Measurements from ENCODE around the gene TMEM74B.

Gene TMEM74B

DNA sequence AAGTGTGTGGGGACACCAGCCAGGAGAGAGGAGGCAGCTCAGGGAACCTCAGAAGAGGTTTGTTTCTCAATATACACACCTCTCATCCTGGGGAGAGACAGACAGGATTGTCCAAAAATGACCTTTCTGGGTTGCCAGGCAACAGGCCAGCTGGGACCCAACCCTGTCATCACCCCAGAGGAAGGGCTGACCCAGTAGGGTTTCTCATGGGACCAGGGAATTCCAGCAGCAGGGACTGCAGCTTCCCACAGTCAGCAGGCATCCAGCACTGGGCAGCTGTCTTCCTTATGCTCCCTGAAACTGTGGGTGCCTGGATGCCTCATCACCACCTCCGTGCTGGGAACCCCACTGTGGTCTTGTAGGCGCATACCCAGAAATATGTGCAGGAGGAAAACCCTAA, 19.8 kb upstream of the TMEM74B start:
- DNase-seq = no peak

- DNase-seq = no peak
These were observed 19.3 kb upstream of the TMEM74B start for GRCh38 chr20:1204113-1204512.

- no peak for DNase-seq
These were observed 18.8 kb upstream of the TMEM74B start for GRCh38 chr20:1203630-1204029.

DNA sequence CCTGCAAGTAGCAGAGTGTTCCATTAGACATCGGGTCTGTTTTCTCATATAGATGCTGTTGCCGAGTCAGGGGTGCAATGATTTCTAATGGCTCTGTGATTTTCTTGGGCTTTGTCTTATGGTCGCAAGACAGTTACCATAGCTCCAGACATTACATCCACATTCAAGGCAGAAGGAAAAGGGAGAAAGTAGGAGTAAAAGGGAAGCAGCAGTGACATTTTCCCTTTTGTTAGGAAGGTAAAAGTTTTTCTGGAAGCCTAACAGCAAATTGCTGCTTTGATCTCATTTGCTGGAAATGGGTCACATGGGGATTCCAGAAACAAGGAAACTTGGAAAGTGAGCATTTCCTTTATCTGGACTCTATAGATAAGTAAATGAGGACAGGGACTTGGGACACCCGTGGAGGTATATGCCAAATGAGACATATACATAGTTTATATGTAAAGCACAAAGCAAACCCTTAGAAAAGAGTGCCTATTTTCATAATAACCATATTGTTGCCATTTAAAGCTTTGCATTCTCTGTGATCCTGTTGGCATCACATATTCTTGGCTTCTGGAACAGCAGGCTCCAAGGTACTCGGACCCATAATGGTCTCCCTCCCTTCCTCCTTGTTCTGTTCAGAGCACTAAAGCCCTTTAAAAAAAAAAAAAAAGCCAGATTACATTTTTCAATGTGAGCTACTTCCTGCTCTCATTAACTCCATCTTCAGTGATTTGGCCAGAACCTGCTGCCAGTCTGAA, 18.2 kb upstream of the TMEM74B start, which contains the start of gene C20orf202:
Gene C20orf202 (plus strand): TSS at position 693 of the 743 bp plus-strand sequence. CDS start 132 bp downstream, outside the sequence.
- no peak for DNase-seq

DNA sequence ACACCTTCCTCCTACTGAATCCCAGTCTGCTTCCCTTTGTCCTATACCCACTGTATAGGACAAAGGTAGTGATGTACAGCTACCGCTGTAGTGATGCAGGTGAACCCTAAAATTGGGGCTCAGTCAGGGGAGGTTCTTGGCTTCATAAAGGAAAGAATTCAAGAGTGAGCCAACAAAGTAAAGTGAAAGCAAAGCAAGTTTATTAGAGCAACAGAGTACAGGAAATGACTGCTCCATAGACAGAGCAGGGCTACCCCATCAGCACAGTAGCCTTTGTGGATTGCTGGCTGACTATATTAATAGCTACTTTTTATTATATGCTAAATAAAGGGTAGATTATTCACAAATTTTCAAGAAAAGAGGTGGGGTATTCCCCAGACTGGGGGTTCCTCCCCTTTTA, 15.2 kb upstream of the TMEM74B start:
- no peak for DNase-seq

GRCh38 chr20:1199212-1199873, 14.6 kb upstream of the TMEM74B start:
- no peak for DNase-seq

DNA sequence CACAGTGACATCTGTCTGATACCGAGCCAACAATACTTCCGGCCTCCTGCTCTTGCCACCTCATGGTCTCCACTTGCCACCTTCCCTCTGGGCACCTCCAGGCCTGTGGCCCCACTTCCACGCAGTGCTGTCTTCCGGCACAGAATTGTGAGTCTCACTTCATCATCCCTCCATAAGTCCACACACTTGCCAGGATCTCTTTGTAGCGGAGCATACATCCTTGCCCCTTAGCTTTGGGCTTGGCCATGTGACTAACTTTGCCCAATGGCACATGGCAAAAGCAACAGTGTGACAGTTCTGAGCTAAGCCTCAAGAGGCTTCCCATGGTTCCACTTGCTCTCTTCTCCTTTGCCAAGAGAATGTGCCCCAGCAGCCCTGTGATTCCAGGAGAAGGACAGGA, 14.0 kb upstream of the TMEM74B start:
- DNase-seq = no peak

- no peak for DNase-seq
These were observed 13.0 kb upstream of the TMEM74B start for GRCh38 chr20:1197801-1198200.

DNA sequence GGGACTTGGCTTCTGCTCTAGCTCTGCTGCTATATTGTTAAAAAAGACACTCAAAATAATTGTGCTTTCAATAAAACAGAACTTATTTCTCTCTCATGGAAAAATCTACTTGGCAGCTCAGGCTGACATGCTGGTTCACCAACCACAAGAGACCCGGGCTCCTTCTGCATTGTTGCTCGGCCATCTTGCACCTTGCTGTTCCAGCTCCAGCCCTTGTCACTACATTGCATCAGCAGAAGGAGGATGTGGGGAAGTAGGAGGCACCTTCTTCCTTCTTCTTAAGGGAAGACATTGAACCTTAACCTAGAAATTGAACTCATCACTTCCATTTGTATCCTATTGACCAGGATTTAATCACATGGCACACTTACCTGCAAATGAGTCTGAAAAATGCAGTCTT, 11.9 kb upstream of the TMEM74B start:
- DNase-seq = no peak

DNA sequence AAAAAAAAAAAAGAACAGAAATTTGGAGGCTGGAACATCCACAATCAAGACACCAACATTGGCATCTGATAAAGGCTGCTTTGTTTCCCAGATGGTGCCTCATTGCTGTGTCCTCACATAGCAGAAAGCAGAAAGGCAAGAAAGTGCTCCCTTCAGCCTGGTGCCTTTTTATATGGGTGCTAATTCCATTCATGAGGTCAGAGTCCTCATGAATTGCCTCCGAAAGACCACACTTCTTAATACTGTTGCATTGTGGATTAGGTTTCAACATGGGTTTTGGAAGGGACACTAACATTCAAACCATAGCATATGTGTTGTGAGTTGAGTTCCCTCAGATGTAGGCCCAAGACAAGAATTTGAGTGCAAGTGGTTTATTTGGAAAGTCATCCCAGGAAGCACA, 10.4 kb upstream of the TMEM74B start:
- no peak for DNase-seq

DNA sequence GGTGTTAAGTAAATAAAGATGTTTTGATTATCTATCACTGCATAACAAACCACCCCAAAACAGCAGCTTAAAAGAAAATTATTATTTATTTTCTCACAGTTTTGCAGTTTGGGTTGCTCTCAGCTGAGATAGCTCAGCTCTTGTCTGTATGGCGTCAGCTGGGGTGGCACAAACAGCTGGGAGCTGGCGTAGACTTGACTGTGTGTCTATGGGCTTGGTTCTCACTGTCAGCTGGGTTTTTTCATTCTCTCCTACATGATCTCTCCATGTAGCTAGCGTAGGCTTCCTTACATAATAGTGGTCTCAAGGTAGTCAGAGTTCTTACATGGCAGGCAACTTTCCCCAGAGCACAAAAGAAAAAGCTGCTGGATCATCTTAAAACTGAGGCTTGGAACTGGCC, 6.5 kb upstream of the TMEM74B start:
- DNase-seq = no peak

- no peak for DNase-seq
These were observed 6.1 kb upstream of the TMEM74B start for GRCh38 chr20:1190847-1191246.

GRCh38 chr20:1189827-1190226, 5.0 kb upstream of the TMEM74B start:
- no peak for DNase-seq

GRCh38 chr20:1188347-1188746, 3.6 kb upstream of the TMEM74B start:
- DNase-seq = no peak

- no peak for DNase-seq
These were observed 2.9 kb upstream of the TMEM74B start for GRCh38 chr20:1187605-1188171.

DNA sequence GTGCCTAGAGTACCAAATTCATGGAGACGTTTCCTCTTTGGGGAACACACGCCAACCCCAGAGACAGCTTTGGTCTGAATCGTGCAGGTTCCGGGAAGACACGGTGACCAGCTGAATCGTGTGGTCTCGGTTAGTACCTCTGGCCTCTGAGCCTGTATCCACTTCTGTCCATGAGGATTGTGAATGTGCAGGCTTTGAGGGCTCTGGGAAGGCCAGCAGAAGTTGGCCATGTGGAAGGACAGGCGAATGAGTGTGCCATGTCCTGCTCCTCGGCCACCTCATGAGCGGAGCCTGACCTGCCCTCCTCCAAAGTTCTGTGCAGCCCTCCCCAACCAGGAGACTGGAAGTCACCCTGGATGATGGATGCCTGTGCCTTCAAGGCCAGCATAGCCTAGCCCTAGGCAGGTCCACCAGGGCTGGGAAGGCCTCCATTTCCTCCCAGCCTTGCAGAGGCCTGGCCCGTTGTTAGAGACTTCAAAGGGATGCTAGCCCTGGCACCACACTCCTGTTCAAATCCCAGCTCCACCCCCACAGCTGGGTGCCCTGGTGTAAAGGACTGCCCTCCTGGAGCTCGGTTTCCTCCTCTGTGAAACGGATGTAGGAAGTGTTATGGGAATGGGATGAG, 1.7 kb upstream of the TMEM74B start:
- no peak for DNase-seq

DNA sequence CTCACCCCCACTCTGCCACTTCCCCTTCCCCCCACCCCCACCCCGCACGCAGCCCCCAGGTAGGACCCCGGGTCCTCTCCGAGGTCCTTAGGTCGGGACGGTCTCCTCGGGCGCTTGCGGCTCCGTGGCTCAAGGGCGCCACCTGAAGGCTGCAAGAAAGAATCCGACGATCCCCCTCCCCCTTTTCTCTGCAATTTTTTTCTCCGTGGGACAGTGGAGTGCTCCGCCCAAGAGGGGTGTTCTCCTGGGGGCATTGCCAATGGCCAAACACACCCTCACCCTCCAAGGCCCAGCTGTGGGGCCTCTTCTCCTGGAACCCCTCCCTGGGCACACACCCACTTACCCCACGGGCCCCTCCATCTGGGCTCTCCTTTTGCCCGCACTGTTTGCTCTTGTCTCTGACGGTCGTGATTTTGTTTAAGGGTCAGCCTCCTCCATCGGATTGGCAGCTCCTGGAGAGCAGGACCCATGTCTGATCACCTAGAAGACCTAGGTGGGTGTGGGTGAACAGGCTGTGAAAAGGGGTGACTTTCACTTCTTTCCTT, 1.1 kb upstream of the TMEM74B start:
- peak; percentile 52 for DNase-seq

- peak; percentile 16 for DNase-seq
These were observed 548 bp upstream of the TMEM74B start for GRCh38 chr20:1185316-1185741.

GRCh38 chr20:1184260-1184637, 532 bp downstream of the TMEM74B start:
- no peak for DNase-seq

- DNase-seq = no peak
These were observed 1.6 kb downstream of the TMEM74B start for GRCh38 chr20:1183153-1183552.

- no peak for DNase-seq
These were observed 2.7 kb downstream of the TMEM74B start for GRCh38 chr20:1182106-1182505.

DNA sequence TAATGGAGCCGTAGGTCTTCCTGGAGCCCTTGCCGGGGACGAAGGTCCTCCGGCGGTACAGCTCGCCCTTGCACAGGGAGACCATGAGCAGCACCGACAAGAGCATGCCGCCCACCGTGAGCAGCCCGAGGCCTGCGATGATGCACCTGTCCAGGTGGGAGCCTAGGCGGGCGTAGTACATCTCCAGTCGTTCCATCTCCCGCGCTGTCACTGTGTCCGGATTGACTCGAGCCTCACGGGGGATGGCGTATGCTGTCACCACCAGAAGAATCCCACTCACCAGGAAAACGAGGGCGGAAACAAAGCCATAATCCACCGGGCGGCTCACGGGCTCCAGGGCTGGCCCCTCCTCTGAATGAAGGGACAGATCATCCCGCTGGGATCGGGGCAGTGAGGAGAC, 3.8 kb downstream of the TMEM74B start:
- no peak for DNase-seq

DNA sequence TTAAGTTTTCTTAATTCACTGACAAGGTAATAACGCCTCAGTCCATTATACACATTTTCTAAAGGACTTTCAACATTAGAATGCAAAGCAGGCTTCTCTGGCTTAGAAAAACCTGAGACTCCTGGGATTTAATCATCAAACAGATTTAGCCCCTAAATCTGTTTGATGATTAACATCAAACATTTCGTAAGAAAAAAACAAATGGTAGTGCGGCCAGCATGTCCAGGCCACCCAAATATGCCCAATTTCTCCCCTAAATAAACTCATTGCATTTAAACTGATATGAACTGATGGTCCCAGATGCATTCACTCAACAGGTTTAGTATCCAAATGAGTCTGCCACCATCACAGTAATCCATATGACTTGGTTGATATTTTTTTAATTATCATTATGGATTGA, 6.2 kb downstream of the TMEM74B start:
- no peak for DNase-seq

DNA sequence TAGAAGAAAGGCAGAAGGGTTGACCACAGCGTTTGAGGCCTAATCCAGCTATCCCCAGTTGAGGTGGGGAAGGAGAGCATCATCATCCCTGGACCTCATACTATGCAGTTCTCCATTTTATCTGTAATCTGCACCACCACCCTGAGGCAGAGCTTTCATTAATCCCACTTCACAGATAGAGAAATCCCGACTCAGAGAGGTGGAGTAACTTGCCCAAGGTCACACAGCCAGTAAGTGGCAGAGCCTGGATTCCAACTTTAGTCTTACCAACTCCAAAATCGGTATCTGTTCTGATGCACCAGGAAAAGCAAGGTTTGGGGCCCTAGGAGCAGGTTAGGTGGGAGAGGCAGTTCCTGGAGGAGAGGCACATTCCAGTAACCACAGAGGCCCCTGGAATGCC, 6.7 kb downstream of the TMEM74B start:
- no peak for DNase-seq

All from NCI-H510A (cell line).